IPS DF 6.9 (cell line): ENCODE results near the gene TMEM183A.

Experiments used
- DNase-seq: peaks from one replicate; pipeline ENCODE4 v3.0.0-alpha.2; 2013; ENCODE audit warnings: low read depth, low spot score
- H3K27ac ChIP-seq: one replicate; pipeline ENCODE4 v1.5.1; 2013; ENCODE audit warnings: low read length, control low read depth
- H3K27me3 ChIP-seq: 2 replicates; pipeline ENCODE4 v1.6.1; 2013; ENCODE audit warnings: mild to moderate bottlenecking, low read length; ENCODE audit not compliant: control insufficient read depth, insufficient read depth
- H3K36me3 ChIP-seq: 2 replicates; pipeline ENCODE4 v1.6.1; 2013; ENCODE audit warnings: low read length; ENCODE audit not compliant: control insufficient read depth, insufficient read depth
- H3K4me1 ChIP-seq: 2 replicates; pipeline ENCODE4 v1.6.1; 2013; ENCODE audit warnings: low read length; ENCODE audit not compliant: control insufficient read depth, insufficient read depth
- H3K4me3 ChIP-seq: 2 replicates; pipeline ENCODE4 v1.5.1; 2013; ENCODE audit warnings: mild to moderate bottlenecking, low read length
- H3K9me3 ChIP-seq: 2 replicates; pipeline ENCODE4 v1.6.1; 2013; ENCODE audit warnings: low read length, inconsistent platforms; ENCODE audit not compliant: control insufficient read depth, insufficient read depth
- WGBS: extraction: QIAGEN DNeasy Blood & Tissue Kit; methylation state at CpG from one replicate; pipeline ENCODE4 v1.1.7; 2013; ENCODE audit warnings: mixed read lengths, missing lambda C conversion rate; ENCODE audit not compliant: insufficient read length, insufficient coverage; 5-methylcytosine and 5-hydroxymethylcytosine counted together

The TMEM183A gene

DNA sequence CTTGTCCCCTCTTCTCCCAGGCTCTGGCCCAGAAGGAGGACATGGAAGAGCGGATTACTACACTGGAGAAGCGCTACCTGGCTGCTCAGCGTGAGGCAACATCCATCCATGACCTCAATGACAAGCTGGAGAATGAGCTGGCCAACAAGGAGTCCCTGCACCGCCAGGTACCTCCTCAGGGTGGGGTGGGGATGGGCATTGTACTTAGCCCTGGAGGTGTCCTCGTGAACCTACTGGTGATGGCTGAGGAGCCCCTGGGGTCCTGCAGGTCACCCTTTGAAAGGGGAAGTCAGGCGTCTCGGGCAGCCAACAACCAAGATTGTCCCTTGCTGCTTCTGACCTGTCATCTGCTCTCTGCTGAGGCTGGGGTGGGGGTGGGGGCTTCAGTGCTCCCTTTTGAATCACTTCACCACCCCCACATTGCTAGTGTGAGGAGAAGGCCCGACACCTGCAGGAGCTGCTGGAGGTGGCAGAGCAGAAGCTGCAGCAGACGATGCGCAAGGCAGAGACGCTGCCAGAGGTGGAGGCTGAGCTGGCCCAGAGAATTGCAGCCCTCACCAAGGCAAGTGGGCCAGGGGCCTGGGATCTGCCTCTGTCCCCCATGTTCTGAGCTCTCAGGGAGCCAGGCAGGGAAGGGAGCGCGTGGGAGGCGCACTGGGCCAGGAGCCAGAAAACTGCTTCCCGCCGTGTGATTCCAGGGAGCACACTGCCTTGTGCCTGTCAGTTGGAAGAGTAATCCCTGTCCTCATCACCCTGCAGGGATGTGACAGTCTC lies 38.8 kb downstream of the TMEM183A start:
- WGBS, result no CpG with 5 or more reads among the region's 16 CpGs
- Histone ChIP-seq H3K36me3 (no peaks in the 10 kb centered on the region; the same call in 1 of the 2 replicates), H3K4me3 (no peak overlapping the region), H3K27ac (no peak overlapping the region), H3K4me1 (peaks cover 5% of the 10 kb centered on the region; the same call in 1 of the 2 replicates), H3K27me3 (no peaks in the 10 kb centered on the region), H3K9me3 (no peaks in the 10 kb centered on the region)
- DNase-seq, result no peak

DNA sequence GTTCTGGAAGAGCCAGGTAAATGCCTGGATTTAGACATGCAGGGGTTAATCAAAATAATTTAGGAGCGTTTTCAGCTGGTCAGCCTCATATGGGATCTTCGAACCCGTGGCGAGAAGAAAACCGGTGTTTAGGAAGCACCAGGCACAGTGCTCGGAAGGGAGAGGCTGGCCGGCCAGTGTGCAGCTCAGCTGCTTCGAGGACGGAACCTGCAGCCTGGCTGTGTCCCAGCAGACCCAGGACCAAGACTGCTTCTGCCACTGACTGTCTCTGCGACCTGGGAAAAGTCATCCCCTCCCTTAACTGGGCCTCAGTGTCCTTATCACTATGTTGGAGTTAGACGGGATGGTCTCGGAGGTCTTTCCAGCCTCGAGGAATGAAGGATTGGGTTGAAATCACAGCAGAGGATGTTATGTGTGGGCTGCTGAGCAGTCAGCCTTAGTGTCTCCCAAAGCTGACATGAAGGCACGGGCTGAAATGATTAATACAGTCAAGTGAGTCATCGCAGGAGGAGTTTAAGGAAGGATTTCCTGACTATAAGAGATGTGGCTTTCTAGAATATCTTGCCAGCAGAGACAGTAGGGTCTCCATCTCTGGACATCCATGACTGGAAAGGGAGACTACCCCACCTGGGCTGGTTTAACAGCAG lies 39.9 kb downstream of the TMEM183A start:
- DNase-seq, result no peak
- Histone ChIP-seq H3K27ac (no peak overlapping the region), H3K36me3 (no peaks in the 10 kb centered on the region; the same call in 1 of the 2 replicates), H3K4me1 (peaks cover 8% of the 10 kb centered on the region), H3K27me3 (no peaks in the 10 kb centered on the region), H3K4me3 (no peak overlapping the region), H3K9me3 (no peaks in the 10 kb centered on the region)
- no CpG with 5 or more reads among the region's 15 CpGs for WGBS

DNA sequence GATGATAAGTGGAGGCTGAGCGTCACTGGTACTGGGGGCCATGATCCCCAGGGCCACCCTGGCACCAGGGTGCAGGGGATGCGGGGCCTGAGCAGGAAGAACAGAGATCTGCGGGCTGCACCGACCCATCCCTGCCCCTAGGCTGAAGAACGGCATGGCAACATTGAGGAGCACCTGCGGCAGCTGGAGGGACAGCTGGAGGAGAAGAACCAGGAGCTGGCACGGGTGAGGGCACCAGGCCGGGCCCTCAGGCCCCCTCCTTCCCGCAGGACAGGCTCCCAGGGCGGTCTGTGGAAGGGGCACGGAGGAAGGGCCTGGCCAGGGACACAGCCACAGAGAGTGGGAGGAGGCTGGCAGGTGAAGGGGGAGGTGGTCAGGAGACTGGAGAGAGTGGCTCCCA lies 40.9 kb downstream of the TMEM183A start:
- H3K36me3 ChIP-seq, result no peaks in the 10 kb centered on the region; the same call in 1 of the 2 replicates
- WGBS, result no CpG with 5 or more reads among the region's 11 CpGs
- DNase-seq, result no peak
- H3K27me3 ChIP-seq, result no peaks in the 10 kb centered on the region
- no peaks in the 10 kb centered on the region for H3K9me3 ChIP-seq
- H3K4me1 ChIP-seq, result peaks cover 8% of the 10 kb centered on the region
- no peak overlapping the region for H3K4me3 ChIP-seq
- H3K27ac ChIP-seq, result no peak overlapping the region

GRCh38 chr1:203048555-203049051 lies 41.4 kb downstream of the TMEM183A start:
- Histone ChIP-seq H3K27me3 (no peaks in the 10 kb centered on the region), H3K4me3 (no peak overlapping the region), H3K4me1 (peaks cover 9% of the 10 kb centered on the region), H3K36me3 (no peaks in the 10 kb centered on the region; the same call in 1 of the 2 replicates), H3K27ac (no peak overlapping the region), H3K9me3 (no peaks in the 10 kb centered on the region)
- WGBS, result no CpG with 5 or more reads among the region's 23 CpGs
- no peak for DNase-seq

- Histone ChIP-seq H3K4me3 (no peak overlapping the region), H3K36me3 (no peaks in the 10 kb centered on the region), H3K4me1 (peaks cover 13% of the 10 kb centered on the region), H3K27ac (no peak overlapping the region), H3K27me3 (no peaks in the 10 kb centered on the region), H3K9me3 (no peaks in the 10 kb centered on the region)
- DNase-seq, result no peak
- WGBS, result no CpG with 5 or more reads among the region's 4 CpGs
These were observed 41.9 kb downstream of the TMEM183A start for GRCh38 chr1:203049077-203049476.

- DNase-seq, result no peak
- Histone ChIP-seq H3K36me3 (no peaks in the 10 kb centered on the region), H3K27me3 (no peaks in the 10 kb centered on the region), H3K4me1 (peaks cover 16% of the 10 kb centered on the region), H3K4me3 (no peak overlapping the region), H3K27ac (no peak overlapping the region), H3K9me3 (no peaks in the 10 kb centered on the region)
- WGBS, result no CpG with 5 or more reads among the region's 14 CpGs
These were observed 42.5 kb downstream of the TMEM183A start for GRCh38 chr1:203049576-203050180.

GRCh38 chr1:203050826-203051225 lies 43.7 kb downstream of the TMEM183A start:
- no peaks in the 10 kb centered on the region for H3K27me3 ChIP-seq
- no CpG with 5 or more reads among the region's 4 CpGs for WGBS
- no peaks in the 10 kb centered on the region for H3K36me3 ChIP-seq
- no peak overlapping the region for H3K27ac ChIP-seq
- H3K9me3 ChIP-seq, result no peaks in the 10 kb centered on the region
- peaks cover 23% of the 10 kb centered on the region for H3K4me1 ChIP-seq
- no peak overlapping the region for H3K4me3 ChIP-seq
- no peak for DNase-seq

DNA sequence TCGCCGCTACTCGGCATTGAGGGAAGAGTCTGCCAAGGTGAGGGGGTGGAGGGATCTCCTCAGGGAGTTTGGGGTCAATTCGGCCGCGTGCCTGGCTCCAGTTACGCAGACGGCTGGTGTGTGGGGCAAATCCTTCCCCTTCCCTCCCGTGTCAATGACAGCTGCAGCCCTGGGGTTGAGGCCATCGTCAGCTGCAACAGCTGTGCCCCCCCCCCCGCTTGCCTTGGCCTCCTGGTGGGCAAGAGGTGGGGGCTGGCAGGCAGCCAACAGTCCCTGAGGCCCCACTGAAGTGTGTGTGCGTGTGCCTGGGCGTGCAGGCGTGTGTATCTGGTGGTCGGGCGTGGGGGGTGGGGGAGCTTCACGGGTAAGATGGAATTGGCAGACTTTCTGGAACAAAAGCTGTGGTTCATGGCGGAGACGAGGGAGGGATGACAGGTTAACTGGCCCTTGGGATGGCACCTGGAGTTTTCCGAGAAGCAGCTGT lies 44.7 kb downstream of the TMEM183A start:
- H3K27me3 ChIP-seq, result no peaks in the 10 kb centered on the region
- DNase-seq, result no peak
- no peak overlapping the region for H3K4me3 ChIP-seq
- H3K9me3 ChIP-seq, result no peaks in the 10 kb centered on the region
- H3K27ac ChIP-seq, result no peak overlapping the region
- no CpG with 5 or more reads among the region's 20 CpGs for WGBS
- H3K4me1 ChIP-seq, result peaks cover 25% of the 10 kb centered on the region
- no peaks in the 10 kb centered on the region for H3K36me3 ChIP-seq

DNA sequence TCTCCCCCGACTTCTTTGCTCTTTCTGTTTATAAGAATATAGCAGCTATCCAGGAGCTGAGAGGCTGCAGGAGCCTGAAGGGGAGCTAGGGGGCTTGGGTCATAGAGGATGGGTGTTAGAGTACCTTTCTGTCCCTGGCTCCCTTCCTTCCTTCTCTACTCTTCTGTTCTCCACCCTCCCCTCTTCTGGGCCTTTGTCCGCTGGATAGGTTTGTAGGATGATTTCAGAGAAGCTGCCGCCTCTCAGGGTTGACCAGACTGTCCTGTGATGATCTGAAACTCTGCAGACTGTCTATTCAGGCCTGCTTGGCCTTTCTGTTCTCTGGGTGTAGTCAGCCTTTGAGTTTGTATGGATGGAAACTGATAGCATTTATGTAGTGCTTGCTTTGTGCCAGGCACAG lies 45.4 kb downstream of the TMEM183A start:
- H3K27me3 ChIP-seq, result no peaks in the 10 kb centered on the region
- H3K9me3 ChIP-seq, result no peaks in the 10 kb centered on the region
- no peak for DNase-seq
- H3K27ac ChIP-seq, result no peak overlapping the region
- H3K4me1 ChIP-seq, result peaks cover 25% of the 10 kb centered on the region
- H3K4me3 ChIP-seq, result no peak overlapping the region
- H3K36me3 ChIP-seq, result no peaks in the 10 kb centered on the region
- WGBS, result no CpG with 5 or more reads among the region's 3 CpGs

- H3K36me3 ChIP-seq, result no peaks in the 10 kb centered on the region
- H3K27ac ChIP-seq, result no peak overlapping the region
- WGBS, result no CpG with 5 or more reads among the region's 1 CpG
- no peaks in the 10 kb centered on the region for H3K9me3 ChIP-seq
- H3K4me3 ChIP-seq, result no peak overlapping the region
- H3K27me3 ChIP-seq, result no peaks in the 10 kb centered on the region
- peaks cover 20% of the 10 kb centered on the region for H3K4me1 ChIP-seq
- DNase-seq, result no peak
These were observed 47.0 kb downstream of the TMEM183A start for GRCh38 chr1:203054184-203054583.
